ENCODE measurements around the gene CYP27C1.

DNA sequence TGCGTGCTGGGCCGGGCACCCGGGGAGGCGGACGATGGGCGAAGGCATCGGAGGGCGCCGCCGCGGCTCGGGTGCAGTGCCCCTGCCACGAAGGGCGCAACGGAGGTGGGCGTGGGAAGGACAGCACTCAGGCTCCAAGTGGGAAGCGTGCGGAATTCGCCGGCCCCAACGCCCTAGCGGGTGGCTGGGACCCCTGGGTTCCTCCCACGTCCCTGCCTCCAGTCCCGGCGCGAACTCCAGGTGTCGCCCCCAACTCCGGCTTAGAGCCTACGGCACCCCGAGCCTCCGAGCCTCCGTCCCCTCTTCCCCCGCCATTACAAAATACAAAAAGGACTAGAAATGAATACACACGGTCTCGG is 1.3 kb downstream of the CYP27C1 start:
- TF ChIP-seq, protein P1, sequence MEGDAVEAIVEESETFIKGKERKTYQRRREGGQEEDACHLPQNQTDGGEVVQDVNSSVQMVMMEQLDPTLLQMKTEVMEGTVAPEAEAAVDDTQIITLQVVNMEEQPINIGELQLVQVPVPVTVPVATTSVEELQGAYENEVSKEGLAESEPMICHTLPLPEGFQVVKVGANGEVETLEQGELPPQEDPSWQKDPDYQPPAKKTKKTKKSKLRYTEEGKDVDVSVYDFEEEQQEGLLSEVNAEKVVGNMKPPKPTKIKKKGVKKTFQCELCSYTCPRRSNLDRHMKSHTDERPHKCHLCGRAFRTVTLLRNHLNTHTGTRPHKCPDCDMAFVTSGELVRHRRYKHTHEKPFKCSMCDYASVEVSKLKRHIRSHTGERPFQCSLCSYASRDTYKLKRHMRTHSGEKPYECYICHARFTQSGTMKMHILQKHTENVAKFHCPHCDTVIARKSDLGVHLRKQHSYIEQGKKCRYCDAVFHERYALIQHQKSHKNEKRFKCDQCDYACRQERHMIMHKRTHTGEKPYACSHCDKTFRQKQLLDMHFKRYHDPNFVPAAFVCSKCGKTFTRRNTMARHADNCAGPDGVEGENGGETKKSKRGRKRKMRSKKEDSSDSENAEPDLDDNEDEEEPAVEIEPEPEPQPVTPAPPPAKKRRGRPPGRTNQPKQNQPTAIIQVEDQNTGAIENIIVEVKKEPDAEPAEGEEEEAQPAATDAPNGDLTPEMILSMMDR (conservative IDR thresholded peaks at IDR 0.05; ENCODE audit: low read length) = no peak
- no peak for TF ChIP-seq EZH2phosphoT487 (IDR thresholded peaks at IDR 0.05; ENCODE audit: borderline replicate concordance)
